LNCAP (cell line): Measurements from ENCODE around the gene FERMT2.

Experiments used
- TF ChIP-seq, protein P1 (sequence below): fragments of 450-650 bp; IDR thresholded peaks from 2 replicates; pipeline ENCODE4 v1.5.1; 2017; ENCODE audit warnings: mild to moderate bottlenecking

The FERMT2 gene

GRCh38 chr14:52879958-52880357 is 70.9 kb downstream of the FERMT2 start:
- TF ChIP-seq, protein P1, sequence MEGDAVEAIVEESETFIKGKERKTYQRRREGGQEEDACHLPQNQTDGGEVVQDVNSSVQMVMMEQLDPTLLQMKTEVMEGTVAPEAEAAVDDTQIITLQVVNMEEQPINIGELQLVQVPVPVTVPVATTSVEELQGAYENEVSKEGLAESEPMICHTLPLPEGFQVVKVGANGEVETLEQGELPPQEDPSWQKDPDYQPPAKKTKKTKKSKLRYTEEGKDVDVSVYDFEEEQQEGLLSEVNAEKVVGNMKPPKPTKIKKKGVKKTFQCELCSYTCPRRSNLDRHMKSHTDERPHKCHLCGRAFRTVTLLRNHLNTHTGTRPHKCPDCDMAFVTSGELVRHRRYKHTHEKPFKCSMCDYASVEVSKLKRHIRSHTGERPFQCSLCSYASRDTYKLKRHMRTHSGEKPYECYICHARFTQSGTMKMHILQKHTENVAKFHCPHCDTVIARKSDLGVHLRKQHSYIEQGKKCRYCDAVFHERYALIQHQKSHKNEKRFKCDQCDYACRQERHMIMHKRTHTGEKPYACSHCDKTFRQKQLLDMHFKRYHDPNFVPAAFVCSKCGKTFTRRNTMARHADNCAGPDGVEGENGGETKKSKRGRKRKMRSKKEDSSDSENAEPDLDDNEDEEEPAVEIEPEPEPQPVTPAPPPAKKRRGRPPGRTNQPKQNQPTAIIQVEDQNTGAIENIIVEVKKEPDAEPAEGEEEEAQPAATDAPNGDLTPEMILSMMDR: no peak

- TF ChIP-seq, protein P1: no peak
Observed at GRCh38 chr14:52878946-52879345, 71.9 kb downstream of the FERMT2 start.

- TF ChIP-seq, protein P1: no peak
Observed at GRCh38 chr14:52878469-52878868, 72.4 kb downstream of the FERMT2 start.

DNA sequence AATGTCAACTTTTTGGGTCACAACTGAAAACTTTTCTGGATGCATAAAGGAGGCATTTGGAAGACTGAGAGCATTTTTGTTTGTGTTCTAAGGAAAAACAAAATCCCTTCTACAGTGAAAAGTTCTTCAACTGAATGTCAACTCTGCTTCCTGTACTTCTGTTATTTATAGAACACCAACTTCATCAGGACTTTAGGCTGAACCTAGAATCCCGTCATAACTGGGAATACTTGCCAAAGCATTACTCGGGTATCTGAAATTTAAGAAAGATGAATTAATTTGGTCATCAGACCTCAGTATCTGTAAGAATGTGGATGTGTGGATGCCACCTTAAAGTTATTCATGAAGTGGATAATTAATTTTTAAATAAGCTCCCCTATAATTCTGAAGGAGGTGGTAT is 73.2 kb downstream of the FERMT2 start:
- TF ChIP-seq, protein P1: no peak

DNA sequence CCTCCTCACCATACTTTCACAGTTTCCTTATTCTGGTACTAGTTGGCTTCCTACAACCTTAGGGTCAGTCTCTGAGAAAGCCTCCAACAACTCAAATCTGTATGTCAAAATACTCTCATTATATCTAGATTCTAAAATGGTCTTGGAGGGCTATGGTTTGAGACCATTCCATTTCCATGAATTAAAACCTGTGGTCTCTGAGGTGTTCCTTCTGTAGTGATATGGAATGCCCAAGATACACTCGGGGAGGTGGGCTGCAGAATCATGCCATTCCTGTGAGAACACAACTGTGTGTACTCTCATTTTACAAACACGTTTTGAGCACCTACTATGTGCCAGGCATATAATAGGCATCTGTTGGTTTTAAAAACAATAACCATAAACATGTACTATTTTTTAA is 74.0 kb downstream of the FERMT2 start:
- TF ChIP-seq, protein P1: no peak

DNA sequence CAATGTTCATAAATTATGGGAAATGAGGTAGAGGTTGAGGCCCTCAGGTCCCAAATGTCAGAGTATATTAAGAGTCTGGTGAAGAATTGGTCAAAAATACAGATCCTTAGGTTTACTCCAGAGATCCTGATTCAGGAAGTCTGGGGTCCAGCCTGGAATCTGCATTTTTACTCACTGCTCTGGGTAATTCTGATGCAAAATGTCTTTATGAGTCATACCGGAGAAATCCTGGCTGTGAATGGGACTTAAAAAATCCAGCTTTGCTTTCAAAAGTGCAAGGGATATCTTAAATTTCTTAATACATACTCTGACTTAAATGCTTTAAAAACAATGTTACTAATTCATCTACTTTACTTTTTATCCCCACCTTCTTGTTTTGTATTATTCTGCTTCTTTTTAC is 74.5 kb downstream of the FERMT2 start:
- TF ChIP-seq, protein P1: no peak

DNA sequence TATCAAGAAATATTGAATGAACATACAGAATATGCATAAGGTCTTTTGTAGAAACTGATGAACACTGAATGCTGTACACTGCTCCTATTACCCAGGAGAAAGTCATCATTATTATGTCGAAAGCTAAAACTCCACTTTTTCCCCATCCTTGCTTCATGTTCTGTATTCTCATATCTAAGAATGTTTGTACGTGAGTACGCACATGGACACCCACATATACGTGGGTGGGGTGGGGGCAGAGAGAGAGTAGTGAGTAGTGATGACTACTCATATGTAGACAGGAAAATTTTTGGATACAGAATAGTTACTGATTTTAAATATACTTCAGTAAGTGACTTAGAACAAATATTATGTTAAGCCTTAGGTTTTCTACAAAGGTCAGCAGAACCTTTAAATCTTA is 75.1 kb downstream of the FERMT2 start:
- TF ChIP-seq, protein P1: no peak

DNA sequence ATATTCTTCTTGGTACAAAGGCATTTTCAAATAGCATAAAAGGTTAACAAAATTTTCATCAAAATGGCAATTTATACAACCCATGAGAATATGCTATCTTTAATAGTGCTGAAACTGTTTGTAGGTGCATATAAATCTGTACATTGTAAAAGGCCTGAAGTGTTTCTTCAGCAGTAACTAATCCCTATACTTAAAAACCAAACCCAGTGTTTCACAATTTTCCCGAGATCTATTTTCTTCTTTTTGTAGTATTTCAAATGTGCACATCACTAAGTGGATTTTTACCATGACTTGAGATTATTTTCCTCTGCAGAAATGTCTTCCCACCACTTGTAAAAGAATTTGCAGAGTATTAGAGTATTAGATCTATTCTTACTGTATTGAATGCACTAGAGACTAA is 76.5 kb downstream of the FERMT2 start:
- TF ChIP-seq, protein P1: no peak
